Measurements from ENCODE around the gene KLK3.

DNA sequence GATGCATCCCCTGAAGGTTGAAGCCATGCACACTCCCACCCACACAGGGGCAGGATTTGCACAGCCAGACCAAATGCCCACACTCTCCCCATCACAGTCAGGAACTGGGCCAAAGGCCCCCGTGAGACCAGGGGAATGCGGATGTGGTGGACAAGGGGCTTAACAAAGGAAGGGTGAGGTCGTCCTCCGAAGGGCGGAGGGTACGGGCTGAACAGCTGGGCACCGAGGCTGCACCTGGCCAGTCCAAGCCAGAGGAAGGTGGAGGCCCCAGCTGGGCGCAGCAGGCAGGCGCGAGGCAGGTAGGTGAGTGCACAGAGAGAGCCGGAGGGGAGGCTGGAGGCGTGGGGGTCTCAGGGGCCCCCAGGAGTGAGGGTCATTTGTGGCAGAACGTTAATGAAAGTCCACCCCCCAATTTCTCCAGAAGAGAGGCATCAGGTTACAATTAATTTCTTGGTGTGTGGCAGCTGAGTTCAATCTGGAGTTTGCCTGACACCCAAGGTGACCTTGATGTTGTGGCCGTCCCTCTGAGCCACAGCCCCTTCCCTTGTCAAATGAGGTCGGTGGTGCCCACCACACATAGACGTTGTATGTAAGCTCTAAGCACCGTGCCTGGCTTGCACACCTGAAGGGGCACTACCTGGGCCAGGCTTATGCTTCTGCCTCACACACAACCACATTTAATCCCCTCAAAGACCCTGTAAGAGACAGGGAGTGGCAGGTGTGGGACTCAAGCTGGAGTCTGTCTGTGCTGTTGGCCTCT, 24.3 kb upstream of the KLK3 start:
- TF ChIP-seq, protein P1, sequence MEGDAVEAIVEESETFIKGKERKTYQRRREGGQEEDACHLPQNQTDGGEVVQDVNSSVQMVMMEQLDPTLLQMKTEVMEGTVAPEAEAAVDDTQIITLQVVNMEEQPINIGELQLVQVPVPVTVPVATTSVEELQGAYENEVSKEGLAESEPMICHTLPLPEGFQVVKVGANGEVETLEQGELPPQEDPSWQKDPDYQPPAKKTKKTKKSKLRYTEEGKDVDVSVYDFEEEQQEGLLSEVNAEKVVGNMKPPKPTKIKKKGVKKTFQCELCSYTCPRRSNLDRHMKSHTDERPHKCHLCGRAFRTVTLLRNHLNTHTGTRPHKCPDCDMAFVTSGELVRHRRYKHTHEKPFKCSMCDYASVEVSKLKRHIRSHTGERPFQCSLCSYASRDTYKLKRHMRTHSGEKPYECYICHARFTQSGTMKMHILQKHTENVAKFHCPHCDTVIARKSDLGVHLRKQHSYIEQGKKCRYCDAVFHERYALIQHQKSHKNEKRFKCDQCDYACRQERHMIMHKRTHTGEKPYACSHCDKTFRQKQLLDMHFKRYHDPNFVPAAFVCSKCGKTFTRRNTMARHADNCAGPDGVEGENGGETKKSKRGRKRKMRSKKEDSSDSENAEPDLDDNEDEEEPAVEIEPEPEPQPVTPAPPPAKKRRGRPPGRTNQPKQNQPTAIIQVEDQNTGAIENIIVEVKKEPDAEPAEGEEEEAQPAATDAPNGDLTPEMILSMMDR (IDR thresholded peaks at IDR 0.05; ENCODE audit: low read length), result no peak
- no peak for TF ChIP-seq EZH2 (IDR thresholded peaks at IDR 0.05; ENCODE audit: borderline replicate concordance, low read length)
